Left lung (tissue), 10 donors: ENCODE data around the gene SPP1. TPM values are rescaled to one million over a fixed set of nuclear protein-coding genes. Genes with fewer than 3 reads are reported as not detected.
A peak's percentile ranks its signal among the peaks of the same experiment; 100 is the strongest.

Experiments used
- ATAC-seq: fragments of 200-7000 bp; cut with Tn5 transposase; one replicate; pipeline ENCODE4 v1.9.1; 2020; ENCODE audit warnings: moderate library complexity
- DNase-seq, 4 donors: peaks; one replicate each; pipeline ENCODE4 v3.0.0-alpha.2; 2013 to 2020
- H3K27ac ChIP-seq, 2 donors: fragments of 200-600 bp; sonication (generic) in 1 of 2; one replicate each; pipeline versions ENCODE4 v1.5.0 to v1.8.0; 2020 to 2021
- H3K27me3 ChIP-seq, 2 donors: fragments of 200-600 bp; sonication (generic) in 1 of 2; one replicate each; pipeline versions ENCODE4 v1.5.0 to v1.8.0; 2020 to 2021
- H3K36me3 ChIP-seq, 2 donors: fragments of 200-600 bp; sonication (generic) in 1 of 2; one replicate each; pipeline versions ENCODE4 v1.5.0 to v1.8.0; 2020 to 2021
- H3K4me1 ChIP-seq, 2 donors: fragments of 200-600 bp; one replicate each; pipeline ENCODE4 v1.8.0; 2021
- H3K4me3 ChIP-seq, 2 donors: fragments of 200-600 bp; sonication (generic) in 1 of 2; one replicate each; pipeline versions ENCODE4 v1.5.0 to v1.8.0; 2020 to 2021; ENCODE audit warnings: mild to moderate bottlenecking in 1 of 2
- H3K9me3 ChIP-seq, 2 donors: fragments of 200-600 bp; sonication (generic) in 1 of 2; one replicate each; pipeline versions ENCODE4 v1.5.0 to v1.8.0; 2020 to 2021
- intact Hi-C, 2 donors: fragments of 100-400 bp; cut with DNase I; formaldehyde crosslinking; loops; one replicate each; pipeline versions ENCODE4 v1.11.2 to v1.14.2; 2022
- polyA plus RNA-seq, 6 donors: library from polyadenylated mRNA; unstranded; fragments of 120-200 nt; gene quantifications; one replicate each; pipeline ENCODE4 v1.2.1, GENCODE V29; 2013; ENCODE audit not compliant: insufficient read length in 6 of 6
- total RNA-seq, 2 donors: library from RNA; stranded (reverse); fragmentation: NEBNext Ultra II Directional; extraction: Animal tissue kit (Norgen Biotek cat#: 25700); gene quantifications; one replicate each; pipeline ENCODE4 v1.2.1, GENCODE V29; 2021
- TF ChIP-seq, protein P1 (sequence below), 2 donors: fragments of 200-600 bp; sonication (generic) in 1 of 2; IDR thresholded peaks; one replicate each; pipeline versions ENCODE4 v1.5.0 to v1.8.0; 2021; ENCODE audit warnings: antibody characterized with exemption in 2 of 2
- donor health status: DM: no; HTN: yes; CAD: no.
- donor health status: DM: no; HTN: no; CAD: no.

SPP1 gene
- total and polyA plus RNA-seq, 8 donors: 37.6 to 229 (median 75.8) TPM

DNA sequence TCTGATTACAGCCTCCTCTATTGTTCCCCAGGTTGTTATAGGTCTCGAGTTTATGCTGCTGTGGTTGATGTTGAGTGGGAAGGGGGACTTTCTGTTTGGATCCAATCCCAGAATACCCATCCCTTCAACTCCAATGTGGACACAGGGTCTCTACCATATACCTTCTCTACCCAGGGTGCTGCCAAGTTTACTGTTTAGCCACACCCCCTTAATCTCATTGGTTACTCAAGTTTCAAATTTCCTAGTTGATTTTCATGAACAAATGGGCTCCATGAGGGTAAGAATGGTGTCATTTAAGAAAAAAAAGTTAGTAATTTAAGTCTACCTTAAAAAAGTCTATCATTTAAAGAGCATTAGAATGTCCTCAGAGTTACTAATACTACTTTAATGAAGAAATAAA, 3.6 kb upstream of the SPP1 start:
- intact Hi-C loops: loop anchor here in 1 of 2 donors (2.0 kb wide), 1 partner anchor 119 kb away; no protein-coding TSS in a partner anchor
- peaks cover 0 to 15% of the 10 kb centered on the region in 2 donors for H3K4me1 ChIP-seq
- H3K4me3 ChIP-seq: no peak overlapping the region
- no peaks in the 10 kb centered on the region for H3K9me3 ChIP-seq
- peaks cover 0 to 36% of the 10 kb centered on the region in 2 donors for H3K27me3 ChIP-seq
- no peaks in the 10 kb centered on the region for H3K36me3 ChIP-seq
- DNase-seq: no peak
- ATAC-seq: no peak
- H3K27ac ChIP-seq: no peak overlapping the region
- TF ChIP-seq, protein P1, sequence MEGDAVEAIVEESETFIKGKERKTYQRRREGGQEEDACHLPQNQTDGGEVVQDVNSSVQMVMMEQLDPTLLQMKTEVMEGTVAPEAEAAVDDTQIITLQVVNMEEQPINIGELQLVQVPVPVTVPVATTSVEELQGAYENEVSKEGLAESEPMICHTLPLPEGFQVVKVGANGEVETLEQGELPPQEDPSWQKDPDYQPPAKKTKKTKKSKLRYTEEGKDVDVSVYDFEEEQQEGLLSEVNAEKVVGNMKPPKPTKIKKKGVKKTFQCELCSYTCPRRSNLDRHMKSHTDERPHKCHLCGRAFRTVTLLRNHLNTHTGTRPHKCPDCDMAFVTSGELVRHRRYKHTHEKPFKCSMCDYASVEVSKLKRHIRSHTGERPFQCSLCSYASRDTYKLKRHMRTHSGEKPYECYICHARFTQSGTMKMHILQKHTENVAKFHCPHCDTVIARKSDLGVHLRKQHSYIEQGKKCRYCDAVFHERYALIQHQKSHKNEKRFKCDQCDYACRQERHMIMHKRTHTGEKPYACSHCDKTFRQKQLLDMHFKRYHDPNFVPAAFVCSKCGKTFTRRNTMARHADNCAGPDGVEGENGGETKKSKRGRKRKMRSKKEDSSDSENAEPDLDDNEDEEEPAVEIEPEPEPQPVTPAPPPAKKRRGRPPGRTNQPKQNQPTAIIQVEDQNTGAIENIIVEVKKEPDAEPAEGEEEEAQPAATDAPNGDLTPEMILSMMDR (IDR thresholded peaks at IDR 0.05): no peak

DNA sequence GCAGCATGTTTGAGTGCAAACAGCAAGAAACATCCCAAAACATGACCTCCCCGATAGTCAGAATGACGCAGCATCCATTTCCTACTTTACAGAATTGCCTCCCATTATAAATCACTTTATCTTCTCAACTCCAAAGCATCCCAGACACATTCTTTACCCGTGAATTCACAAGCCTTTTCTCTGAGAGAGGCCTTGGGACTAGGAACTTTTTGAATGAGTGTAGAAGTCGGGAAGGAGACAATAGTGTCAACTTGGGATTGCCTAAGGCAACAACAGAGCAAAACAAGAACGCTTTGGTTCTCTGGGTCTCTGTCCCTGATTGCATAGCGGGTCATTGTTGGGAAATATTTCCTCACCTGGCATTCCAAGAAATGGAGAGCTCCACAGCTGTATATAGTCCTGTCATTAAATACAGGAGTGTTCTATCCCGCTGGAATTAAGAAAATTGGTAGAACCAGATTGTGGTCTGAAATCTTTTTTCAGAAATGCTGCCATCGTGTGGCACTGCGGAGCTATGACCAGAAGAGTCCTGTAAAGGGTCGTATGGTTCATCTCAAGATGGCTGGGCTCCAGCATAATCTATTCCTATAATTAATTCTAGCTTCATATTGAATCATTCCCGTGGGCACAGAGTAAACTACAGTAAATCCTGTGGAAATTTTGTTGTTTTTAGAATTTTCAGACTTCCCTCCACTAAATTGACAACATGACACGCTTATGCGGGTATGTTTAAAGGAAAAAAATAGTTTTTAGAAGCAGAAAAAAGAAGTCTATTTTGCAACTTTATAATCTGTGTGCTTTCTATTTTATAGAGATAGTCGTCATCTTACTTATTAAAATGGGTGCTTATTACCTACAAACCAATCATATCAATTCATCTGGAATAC, 2.0 kb upstream of the SPP1 start:
- H3K9me3 ChIP-seq: no peaks in the 10 kb centered on the region
- intact Hi-C loops: loop anchor here in 1 of 2 donors (2.0 kb wide), 1 partner anchor 121 kb away; no protein-coding TSS in a partner anchor
- no peaks in the 10 kb centered on the region for H3K36me3 ChIP-seq
- H3K4me3 ChIP-seq: no peak overlapping the region
- DNase-seq: peak in 3 of 4 donors; percentile 24 to 66 (median 54)
- peak; percentile 88 for ATAC-seq
- peaks cover 0 to 31% of the 10 kb centered on the region in 2 donors for H3K27me3 ChIP-seq
- no peak overlapping the region for H3K27ac ChIP-seq
- peaks cover 0 to 15% of the 10 kb centered on the region in 2 donors for H3K4me1 ChIP-seq
- TF ChIP-seq, protein P1 (IDR thresholded peaks at IDR 0.05): peak; percentile 76 to 80

DNA sequence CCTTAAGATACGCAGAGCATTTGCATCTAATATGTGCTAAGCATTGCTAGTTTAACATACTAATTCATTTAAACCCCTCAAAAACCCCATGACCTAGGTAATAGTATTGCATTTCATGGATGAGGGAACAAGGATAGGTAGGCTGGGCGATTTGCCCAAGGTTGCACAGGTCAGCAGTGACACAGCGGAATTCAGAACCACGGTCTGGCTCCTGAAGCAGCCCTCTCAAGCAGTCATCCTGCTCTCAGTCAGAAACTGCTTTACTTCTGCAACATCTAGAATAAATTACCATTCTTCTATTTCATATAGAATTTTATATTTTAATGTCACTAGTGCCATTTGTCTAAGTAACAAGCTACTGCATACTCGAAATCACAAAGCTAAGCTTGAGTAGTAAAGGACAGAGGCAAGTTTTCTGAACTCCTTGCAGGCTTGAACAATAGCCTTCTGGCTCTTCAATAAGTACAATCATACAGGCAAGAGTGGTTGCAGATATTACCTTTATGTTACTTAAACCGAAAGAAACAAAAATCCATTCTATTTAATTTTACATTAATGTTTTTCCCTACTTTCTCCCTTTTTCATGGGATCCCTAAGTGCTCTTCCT, 555 bp upstream of the SPP1 start:
- no peak overlapping the region for H3K27ac ChIP-seq
- H3K27me3 ChIP-seq: peaks cover 0 to 31% of the 10 kb centered on the region in 2 donors
- H3K4me3 ChIP-seq: no peak overlapping the region
- ATAC-seq: no peak
- TF ChIP-seq, protein P1 (IDR thresholded peaks at IDR 0.05): no peak
- H3K36me3 ChIP-seq: no peaks in the 10 kb centered on the region
- peak in 1 of 4 donors; percentile 21 for DNase-seq
- no peaks in the 10 kb centered on the region for H3K9me3 ChIP-seq
- intact Hi-C loops: no loop called here
- peaks cover 0 to 15% of the 10 kb centered on the region in 2 donors for H3K4me1 ChIP-seq

- Histone ChIP-seq H3K4me1 (peaks cover 0 to 15% of the 10 kb centered on the region in 2 donors), H3K27me3 (peaks cover 0 to 31% of the 10 kb centered on the region in 2 donors)
- TF ChIP-seq, protein P1 (IDR thresholded peaks at IDR 0.05): no peak
Observed at GRCh38 chr4:87977521-87978278, 2.2 kb downstream of the SPP1 start.

More at GRCh38 chr4:87977521-87978278, 2.2 kb downstream of the SPP1 start:
- ATAC-seq (no peak), DNase-seq (no peak)
- Histone ChIP-seq H3K9me3 (no peaks in the 10 kb centered on the region), H3K36me3 (no peaks in the 10 kb centered on the region), H3K4me3 (no peak overlapping the region), H3K27ac (no peak overlapping the region)
- intact Hi-C loops: no loop called here
